ENCODE measurements around the gene RTN4RL1.

Gene RTN4RL1

GRCh38 chr17:2058586-2059546 is 33.7 kb upstream of the RTN4RL1 start:
- DNase-seq = peak; percentile 34

- DNase-seq = no peak
Measured at GRCh38 chr17:2057760-2058585, 32.8 kb upstream of the RTN4RL1 start.

- no peak for DNase-seq
Measured at GRCh38 chr17:2057175-2057759, 32.1 kb upstream of the RTN4RL1 start.

DNA sequence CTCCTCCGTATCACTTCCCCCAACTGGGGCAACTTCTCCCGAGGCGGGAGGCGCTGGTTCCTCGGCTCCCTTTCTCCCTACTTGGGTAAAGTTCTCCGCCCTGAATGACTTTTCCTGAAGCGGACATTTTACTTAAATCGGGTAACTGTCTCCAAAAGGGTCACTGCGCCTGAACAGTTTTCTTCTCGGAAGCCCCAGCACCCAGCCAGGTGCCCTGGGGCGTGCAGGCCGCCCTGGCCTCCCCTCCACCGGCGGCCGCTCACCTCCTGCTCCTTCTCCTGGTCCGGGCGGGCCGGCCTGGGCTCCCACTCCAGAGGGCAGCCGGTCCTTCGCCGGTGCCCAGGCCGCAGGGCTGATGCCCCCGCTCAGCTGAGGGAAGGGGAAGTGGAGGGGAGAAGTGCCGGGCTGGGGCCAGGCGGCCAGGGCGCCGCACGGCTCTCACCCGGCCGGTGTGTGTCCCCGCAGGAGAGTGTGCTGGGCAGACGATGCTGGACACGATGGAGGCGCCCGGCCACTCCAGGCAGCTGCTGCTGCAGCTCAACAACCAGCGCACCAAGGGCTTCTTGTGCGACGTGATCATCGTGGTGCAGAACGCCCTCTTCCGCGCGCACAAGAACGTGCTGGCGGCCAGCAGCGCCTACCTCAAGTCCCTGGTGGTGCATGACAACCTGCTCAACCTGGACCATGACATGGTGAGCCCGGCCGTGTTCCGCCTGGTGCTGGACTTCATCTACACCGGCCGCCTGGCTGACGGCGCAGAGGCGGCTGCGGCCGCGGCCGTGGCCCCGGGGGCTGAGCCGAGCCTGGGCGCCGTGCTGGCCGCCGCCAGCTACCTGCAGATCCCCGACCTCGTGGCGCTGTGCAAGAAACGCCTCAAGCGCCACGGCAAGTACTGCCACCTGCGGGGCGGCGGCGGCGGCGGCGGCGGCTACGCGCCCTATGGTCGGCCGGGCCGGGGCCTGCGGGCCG is 31.4 kb upstream of the RTN4RL1 start:
- DNase-seq = peak; percentile 51

- DNase-seq = no peak
Measured at GRCh38 chr17:2055292-2056205, 30.4 kb upstream of the RTN4RL1 start.

DNA sequence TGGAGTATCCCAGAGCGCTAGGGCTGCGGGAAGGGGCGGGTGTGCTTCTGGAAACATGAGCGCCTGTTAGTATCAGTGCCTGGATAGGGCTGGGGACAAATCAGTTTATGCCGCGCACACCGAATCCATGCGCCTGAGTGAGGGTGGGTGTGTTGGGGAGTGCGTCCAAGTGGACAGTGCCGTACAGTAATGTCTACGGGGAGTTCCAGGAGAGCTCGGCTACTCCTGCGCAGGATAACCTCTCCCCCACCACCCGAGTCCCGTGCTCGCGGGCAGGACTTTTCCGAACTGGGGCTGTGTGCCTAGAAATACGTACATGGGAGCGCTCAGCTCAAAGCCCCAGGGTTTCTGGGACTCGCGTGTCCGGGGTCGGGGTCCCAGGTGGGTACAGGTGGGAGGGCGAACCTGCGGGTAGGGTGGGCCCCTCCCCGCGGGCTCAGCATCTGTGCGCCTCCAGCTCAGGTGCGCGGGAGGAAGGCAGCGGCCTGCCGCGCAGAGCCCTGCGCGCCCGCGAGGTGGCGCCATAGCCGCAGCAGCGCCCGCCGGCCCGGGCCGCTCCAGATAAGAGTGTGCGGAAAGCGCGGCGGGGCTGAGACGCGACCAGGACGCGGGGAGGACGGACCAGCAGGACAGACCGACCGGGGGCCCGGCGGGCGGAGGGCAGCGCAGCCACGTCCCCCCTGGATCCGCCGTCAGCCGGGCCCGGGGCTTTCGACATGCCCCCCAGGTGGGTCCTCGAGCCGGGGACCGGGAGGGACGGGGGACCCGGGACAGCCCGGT is 29.6 kb upstream of the RTN4RL1 start, which contains the start of gene HIC1:
Gene HIC1 (plus strand): TSS at position 592 of the 780 bp plus-strand sequence. CDS start 1,588 bp downstream, outside the sequence.
- peak; percentile 66 for DNase-seq

GRCh38 chr17:2054262-2054511 is 29.1 kb upstream of the RTN4RL1 start:
- DNase-seq = no peak

DNA sequence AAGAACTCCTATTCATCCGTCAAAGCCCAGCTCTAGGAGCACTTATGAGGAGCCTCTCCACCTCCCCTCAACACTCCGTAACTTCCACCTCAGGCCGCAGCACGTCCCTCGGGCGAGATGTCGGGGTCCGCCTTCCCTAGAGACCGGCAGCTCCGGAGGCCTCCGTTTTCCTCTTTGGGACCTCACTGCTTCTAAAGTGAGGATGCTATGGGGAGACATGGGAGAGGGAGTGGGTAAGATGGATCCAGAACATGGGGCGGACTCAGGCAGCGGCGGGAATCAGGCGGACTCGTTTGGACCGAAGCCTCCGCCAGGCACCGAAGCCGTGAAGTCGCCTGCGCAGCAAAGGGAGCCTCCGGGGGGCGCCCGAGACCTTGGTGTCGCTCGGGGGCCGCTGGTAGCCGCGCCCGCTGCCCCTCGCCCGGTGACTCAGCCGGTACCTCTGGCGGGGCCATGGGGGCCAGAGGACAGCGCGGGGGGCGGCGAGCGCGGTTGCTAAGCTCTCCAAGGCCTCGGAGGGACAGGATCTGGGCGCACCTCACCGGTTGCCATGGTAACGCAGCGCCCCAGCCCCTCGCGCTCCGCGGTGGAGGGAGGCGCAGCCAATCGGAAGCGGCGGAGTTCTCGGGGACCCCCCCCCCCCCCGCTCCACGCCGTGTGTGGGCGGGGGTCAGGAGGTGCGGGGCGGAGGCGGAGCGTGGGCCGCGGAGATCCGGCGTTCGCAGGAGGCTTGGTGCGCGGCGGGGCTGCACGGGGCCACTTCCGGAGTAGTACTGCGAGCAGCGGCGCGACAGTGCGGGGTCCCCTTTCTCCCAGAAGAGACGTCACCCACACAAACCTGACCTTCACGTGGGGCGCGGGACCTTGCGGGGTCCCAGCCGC is 28.5 kb upstream of the RTN4RL1 start:
- peak; percentile 79 for DNase-seq

GRCh38 chr17:2051933-2052559 is 26.9 kb upstream of the RTN4RL1 start:
- DNase-seq = no peak

DNA sequence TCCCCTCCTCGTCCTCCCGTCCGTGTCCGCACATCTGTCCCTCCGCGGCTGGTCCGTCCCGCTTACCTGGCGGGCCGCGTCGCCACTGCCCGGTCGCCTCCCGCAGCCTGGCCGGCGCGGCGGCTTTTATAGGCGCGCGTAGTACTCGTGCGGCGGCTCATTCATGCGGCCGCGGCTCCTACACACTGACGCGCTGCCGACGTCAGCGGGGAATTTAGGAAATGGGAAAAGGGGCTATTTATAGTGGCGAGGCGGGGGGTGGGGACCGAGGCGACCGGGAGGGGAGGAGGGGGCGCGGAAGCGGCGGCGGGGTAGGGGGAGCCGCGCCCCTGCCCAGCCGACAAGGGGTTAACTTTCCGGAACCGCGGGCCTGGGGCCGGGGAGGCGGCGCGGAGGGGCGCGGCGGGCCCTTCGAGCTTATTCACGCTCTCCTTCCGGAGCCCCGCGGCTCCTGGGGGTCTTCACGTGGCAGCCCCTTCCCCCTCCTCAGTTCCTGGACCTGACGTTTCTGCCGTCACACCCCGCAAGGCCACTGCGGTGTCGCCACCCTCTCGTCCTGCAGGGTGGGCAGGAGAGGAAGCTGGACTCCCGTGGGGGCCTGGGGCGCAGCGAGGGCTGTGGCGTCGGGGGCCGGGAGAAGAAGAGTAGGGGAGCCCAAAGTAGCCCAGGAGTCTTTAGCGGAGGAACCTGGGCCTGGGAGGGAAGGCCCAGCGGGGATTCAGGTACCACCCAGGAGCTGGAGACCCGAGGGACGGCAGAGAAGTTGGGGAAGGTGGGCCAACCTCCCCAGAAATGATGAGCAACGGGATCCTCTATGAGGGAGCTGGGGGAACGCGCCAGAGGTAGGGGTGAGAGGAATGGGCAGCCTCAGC is 26.2 kb upstream of the RTN4RL1 start:
- no peak for DNase-seq

GRCh38 chr17:2050300-2051060 is 25.3 kb upstream of the RTN4RL1 start:
- peak; percentile 66 for DNase-seq

DNA sequence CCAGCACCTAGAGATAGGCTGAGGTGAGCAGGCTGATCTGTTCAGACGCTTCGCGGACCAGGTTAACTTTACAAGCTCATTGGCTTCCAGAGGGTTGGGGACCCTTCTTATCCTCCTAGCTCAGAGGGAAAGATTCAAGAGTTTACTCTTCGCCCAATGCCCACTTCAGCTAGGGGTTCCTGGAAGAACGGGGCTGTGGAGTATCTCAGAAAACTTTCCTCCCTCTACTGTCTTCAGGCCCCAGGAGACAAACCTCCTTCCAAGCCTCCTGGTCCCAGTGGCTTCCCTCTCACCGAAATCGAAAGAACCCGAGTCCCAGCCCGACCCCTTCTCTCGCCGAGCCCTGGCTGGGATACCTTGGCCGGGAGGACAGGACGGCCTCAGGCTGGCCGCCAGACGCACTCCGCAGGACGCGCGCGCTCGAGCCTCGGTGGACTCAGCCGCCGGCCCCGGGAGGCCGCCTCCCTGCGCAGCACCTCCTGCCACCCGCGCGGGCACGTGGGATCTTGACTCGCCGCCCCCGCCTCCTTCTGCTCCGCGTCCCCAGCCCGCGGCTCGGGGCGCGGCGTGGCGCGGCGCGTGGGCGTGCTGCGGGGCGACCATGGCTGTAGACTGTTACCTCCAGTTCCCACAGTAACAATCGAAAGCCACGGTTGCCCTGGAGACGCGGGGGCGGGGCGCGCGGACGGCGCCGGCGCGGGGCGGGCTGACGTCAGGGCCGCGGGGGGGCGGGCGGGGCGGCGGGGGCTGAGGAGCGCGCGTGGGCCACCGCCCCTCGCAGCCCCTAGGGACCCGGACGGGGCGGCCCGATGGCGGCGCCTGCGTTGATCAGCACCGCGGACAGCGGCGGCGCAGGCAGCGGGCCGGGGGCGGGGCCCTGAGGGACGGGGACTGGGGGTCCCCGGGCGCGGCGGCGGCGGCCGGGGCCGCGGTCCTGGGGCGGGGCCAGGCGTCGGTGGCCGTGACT is 24.5 kb upstream of the RTN4RL1 start:
- DNase-seq = peak; percentile 93

DNA sequence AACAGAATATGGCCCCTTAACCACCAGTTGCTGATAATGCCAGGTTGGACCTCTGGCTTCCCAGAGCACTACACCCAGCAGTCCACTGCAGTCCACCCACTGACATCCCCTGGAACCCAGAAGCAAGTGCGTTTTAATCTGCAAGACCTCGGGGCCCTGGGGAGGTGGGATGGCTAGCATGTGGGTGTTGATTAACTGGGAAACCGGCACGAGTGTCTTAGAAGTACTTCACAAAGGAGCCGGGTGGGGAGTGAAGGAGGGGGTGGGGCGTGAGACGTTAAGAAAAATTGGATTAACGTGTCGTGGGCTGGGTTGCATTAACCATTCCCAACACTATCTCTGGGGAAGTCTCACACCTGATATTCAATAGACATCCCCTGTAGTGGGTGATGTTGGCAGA is 23.7 kb upstream of the RTN4RL1 start:
- no peak for DNase-seq

DNA sequence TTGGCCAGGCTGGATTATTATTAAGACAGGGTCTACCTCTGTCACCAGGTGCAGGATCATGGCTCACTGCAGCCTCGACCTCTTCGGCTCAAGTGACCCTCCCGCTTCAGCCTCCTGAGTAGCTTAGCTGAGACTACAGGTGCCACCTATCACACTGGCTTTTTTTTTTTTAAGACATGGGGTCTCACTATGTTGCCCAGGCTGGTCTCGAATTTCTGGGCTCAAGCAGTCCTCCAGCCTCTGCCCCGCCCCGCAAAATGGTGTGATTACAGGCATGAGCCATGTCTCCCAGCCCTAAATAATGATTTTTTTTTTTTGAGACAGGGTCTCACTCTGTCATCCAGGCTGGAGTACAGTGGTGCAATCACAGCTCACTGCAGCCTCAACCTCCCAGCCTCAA is 22.5 kb upstream of the RTN4RL1 start:
- no peak for DNase-seq

GRCh38 chr17:2044263-2044894 is 19.2 kb upstream of the RTN4RL1 start:
- DNase-seq = no peak
